Measurements from ENCODE around the gene IPCEF1. TPM values are rescaled to one million over a fixed set of nuclear protein-coding genes. Genes with fewer than 3 reads are reported as not detected.

IPCEF1 gene
- total and polyA plus RNA-seq, 3 donors from 2014 or later: 3.6 to 4.8 (median 4.2) TPM

GRCh38 chr6:154226461-154226860, 130.1 kb downstream of the IPCEF1 start:
- H3K9me3 ChIP-seq: no peaks in the 10 kb centered on the region
- no peaks in the 10 kb centered on the region for H3K4me1 ChIP-seq
- H3K27me3 ChIP-seq: no peaks in the 10 kb centered on the region
- intact Hi-C loops (cut with DNase I; ENCODE audit: low total_unique reads): no loop called here
- no peaks in the 10 kb centered on the region for H3K36me3 ChIP-seq (ENCODE audit: low read depth, missing control alignments)
- no peak for DNase-seq
- no peak overlapping the region for H3K4me3 ChIP-seq
- H3K27ac ChIP-seq: no peak overlapping the region
- 91 to 96% methylated on average over 3 of the region's 3 CpGs for WGBS, 2 donors
- TF ChIP-seq, protein P1, sequence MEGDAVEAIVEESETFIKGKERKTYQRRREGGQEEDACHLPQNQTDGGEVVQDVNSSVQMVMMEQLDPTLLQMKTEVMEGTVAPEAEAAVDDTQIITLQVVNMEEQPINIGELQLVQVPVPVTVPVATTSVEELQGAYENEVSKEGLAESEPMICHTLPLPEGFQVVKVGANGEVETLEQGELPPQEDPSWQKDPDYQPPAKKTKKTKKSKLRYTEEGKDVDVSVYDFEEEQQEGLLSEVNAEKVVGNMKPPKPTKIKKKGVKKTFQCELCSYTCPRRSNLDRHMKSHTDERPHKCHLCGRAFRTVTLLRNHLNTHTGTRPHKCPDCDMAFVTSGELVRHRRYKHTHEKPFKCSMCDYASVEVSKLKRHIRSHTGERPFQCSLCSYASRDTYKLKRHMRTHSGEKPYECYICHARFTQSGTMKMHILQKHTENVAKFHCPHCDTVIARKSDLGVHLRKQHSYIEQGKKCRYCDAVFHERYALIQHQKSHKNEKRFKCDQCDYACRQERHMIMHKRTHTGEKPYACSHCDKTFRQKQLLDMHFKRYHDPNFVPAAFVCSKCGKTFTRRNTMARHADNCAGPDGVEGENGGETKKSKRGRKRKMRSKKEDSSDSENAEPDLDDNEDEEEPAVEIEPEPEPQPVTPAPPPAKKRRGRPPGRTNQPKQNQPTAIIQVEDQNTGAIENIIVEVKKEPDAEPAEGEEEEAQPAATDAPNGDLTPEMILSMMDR (IDR thresholded peaks at IDR 0.05): no peak
- TF ChIP-seq POLR2A (IDR thresholded peaks at IDR 0.05): no peak

GRCh38 chr6:154223296-154223695, 133.3 kb downstream of the IPCEF1 start:
- H3K4me3 ChIP-seq: no peak overlapping the region
- no peak for TF ChIP-seq POLR2A (IDR thresholded peaks at IDR 0.05)
- TF ChIP-seq, protein P1 (IDR thresholded peaks at IDR 0.05): no peak
- H3K9me3 ChIP-seq: no peaks in the 10 kb centered on the region
- no peak for DNase-seq
- no peaks in the 10 kb centered on the region for H3K36me3 ChIP-seq (ENCODE audit: low read depth, missing control alignments)
- intact Hi-C loops (cut with DNase I; ENCODE audit: low total_unique reads): no loop called here
- H3K27ac ChIP-seq: no peak overlapping the region
- H3K27me3 ChIP-seq: no peaks in the 10 kb centered on the region
- WGBS, 2 donors: 91 to 94% methylated on average over 2 of the region's 2 CpGs
- no peaks in the 10 kb centered on the region for H3K4me1 ChIP-seq

DNA sequence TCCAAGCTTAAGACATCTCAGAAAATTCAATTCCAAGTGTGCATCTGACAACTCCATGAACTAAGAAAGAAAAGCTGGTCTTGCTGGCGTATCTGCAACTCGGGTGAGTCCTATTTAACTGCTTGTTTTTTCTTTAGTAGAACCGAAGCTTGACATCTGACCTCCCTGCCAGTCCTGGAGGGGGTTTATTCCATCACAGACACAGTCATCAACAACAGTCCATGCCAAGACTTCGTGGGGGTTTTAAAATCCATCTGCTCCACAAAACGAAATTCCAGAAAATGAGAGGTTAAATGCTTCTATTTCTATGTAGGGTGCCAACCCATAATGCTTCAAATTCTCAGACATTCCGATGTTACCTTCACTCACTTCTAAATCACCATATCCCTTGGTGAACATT, 133.9 kb downstream of the IPCEF1 start:
- no peak for DNase-seq
- intact Hi-C loops (cut with DNase I; ENCODE audit: low total_unique reads): no loop called here
- Histone ChIP-seq H3K27me3 (no peaks in the 10 kb centered on the region), H3K36me3 (ENCODE audit: low read depth, missing control alignments) (no peaks in the 10 kb centered on the region), H3K4me1 (no peaks in the 10 kb centered on the region), H3K9me3 (no peaks in the 10 kb centered on the region), H3K27ac (no peak overlapping the region), H3K4me3 (no peak overlapping the region)
- no peak for TF ChIP-seq POLR2A (IDR thresholded peaks at IDR 0.05)
- TF ChIP-seq, protein P1 (IDR thresholded peaks at IDR 0.05): no peak
- WGBS, 2 donors: 76 to 79% methylated on average over 6 of the region's 6 CpGs

GRCh38 chr6:154219250-154219649, 137.4 kb downstream of the IPCEF1 start:
- no peak overlapping the region for H3K27ac ChIP-seq
- no peaks in the 10 kb centered on the region for H3K36me3 ChIP-seq (ENCODE audit: low read depth, missing control alignments)
- H3K4me1 ChIP-seq: no peaks in the 10 kb centered on the region
- DNase-seq: no peak
- WGBS, 2 donors: 67 to 90% methylated on average over 6 of the region's 6 CpGs
- no peaks in the 10 kb centered on the region for H3K9me3 ChIP-seq
- no peaks in the 10 kb centered on the region for H3K27me3 ChIP-seq
- intact Hi-C loops (cut with DNase I; ENCODE audit: low total_unique reads): no loop called here
- TF ChIP-seq, protein P1 (IDR thresholded peaks at IDR 0.05): no peak
- TF ChIP-seq POLR2A (IDR thresholded peaks at IDR 0.05): no peak
- H3K4me3 ChIP-seq: no peak overlapping the region

DNA sequence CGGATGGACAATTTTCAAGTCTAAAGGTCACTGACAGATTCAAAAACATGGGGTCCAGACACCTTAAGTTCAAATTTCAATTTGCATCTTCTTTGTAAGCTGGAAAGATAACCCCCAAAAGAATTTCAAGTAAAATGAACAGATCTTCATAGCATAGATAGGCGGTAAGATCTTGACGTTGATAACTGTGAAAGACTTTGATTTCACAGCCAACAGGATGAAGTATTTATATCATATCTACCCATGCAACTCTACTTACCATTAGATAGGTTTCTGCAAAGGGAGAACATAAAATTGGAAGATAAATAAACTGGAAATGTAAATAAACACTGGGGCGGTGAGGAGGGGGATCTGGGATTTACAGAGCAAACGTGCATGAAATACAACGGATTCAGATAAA, 137.8 kb downstream of the IPCEF1 start:
- 73 to 78% methylated on average over 6 of the region's 6 CpGs for WGBS, 2 donors

More for the DNA sequence above, 137.8 kb downstream of the IPCEF1 start:
- H3K9me3 ChIP-seq: no peaks in the 10 kb centered on the region
- H3K4me3 ChIP-seq: no peak overlapping the region
- no peak for DNase-seq
- TF ChIP-seq, protein P1 (IDR thresholded peaks at IDR 0.05): no peak
- no peak for TF ChIP-seq POLR2A (IDR thresholded peaks at IDR 0.05)
- no peaks in the 10 kb centered on the region for H3K36me3 ChIP-seq (ENCODE audit: low read depth, missing control alignments)
- intact Hi-C loops (cut with DNase I; ENCODE audit: low total_unique reads): no loop called here
- H3K27me3 ChIP-seq: no peaks in the 10 kb centered on the region
- no peaks in the 10 kb centered on the region for H3K4me1 ChIP-seq
- H3K27ac ChIP-seq: no peak overlapping the region

Measured in testis (tissue), 3 donors.